B cell (primary cell): ENCODE measurements around the gene SLC22A12.

Source experiments
- CTCF ChIP-seq: fragments of 200-600 bp; IDR thresholded peaks from one replicate; pipeline ENCODE4 v1.8.0; 2022; ENCODE audit warnings: antibody characterized with exemption, mild to moderate bottlenecking
- EZH2 ChIP-seq: IDR thresholded peaks from 2 replicates; pipeline ENCODE4 v1.6.1; 2012; ENCODE audit warnings: borderline replicate concordance, low read depth, mild to moderate bottlenecking, moderate library complexity, low read length; ENCODE audit not compliant: insufficient read depth, poor library complexity, severe bottlenecking

GRCh38 chr11:64564419-64564818 lies 26.6 kb upstream of the SLC22A12 start:
- TF ChIP-seq CTCF (no peak), EZH2 (no peak)
